NCI-H526 treated with DMSO at 0.1 percent for 48 hours (cell line): ENCODE measurements around the gene CUTA.

Experiments used
- DNase-seq: peaks from one replicate; lab custom pipeline; 2025; lab: John Stamatoyannopoulos, UW

Gene CUTA, protein sequence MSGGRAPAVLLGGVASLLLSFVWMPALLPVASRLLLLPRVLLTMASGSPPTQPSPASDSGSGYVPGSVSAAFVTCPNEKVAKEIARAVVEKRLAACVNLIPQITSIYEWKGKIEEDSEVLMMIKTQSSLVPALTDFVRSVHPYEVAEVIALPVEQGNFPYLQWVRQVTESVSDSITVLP

DNA sequence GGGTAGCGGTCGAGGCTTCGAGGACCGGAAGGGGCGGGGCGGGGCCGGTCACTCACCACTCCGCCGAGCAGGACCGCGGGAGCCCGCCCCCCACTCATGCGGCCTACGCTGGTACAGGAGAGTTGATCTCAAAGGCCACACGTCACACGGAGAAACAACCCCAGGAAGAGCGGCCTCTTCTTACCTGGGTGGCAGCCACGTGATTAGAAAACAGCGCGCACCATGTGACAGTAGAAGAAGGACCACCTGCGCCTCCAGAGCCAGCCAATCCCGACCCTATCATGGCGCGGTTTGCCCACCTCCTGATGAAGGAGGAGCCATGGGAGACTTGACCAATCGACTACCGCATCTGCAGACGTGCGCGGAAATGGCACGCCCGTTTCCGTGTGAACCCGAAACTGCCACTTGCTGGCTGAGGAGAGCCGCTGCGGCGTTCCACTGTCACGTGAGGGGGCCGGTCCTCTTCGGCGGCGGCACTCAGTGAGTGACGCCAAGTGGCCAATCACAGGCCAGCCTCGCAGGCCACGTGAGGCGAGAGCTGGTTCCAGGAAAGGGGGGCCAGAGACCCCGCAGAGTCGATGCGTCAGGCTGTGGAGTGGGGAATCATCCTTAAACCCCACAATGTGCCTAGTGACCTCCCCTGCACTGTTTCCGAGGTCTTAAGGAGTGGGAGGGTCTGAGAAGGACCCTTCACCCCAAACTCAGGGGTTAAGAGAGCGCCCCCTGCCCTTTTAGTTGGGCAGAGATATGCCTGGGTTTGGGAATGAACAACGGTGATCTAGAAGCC lies at the start of gene CUTA:
CUTA (minus strand) TSS at position 205 of the 787 bp plus-strand sequence; CDS start at position 98, 107 bp downstream.
- peak; percentile 98 for DNase-seq

DNA sequence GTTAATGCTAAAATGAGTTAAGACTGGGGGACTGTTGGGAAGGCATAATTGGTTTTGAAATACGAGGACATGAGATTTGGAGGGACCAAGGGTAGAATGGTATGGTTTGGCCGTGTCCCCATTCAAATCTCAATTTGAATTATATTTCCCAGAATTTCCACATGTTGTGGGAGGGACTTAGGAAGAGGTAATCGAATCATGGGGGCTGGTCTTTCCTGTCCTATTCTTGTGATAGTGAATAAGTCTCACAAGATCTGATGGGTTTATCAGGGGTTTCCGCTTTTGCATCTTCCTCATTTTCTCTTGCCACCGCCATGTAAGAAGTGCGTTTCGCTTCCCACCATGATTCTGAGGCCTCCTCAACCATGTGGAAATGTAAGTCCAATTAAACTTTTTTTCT lies 49.2 kb upstream of the CUTA start:
- no peak for DNase-seq

DNA sequence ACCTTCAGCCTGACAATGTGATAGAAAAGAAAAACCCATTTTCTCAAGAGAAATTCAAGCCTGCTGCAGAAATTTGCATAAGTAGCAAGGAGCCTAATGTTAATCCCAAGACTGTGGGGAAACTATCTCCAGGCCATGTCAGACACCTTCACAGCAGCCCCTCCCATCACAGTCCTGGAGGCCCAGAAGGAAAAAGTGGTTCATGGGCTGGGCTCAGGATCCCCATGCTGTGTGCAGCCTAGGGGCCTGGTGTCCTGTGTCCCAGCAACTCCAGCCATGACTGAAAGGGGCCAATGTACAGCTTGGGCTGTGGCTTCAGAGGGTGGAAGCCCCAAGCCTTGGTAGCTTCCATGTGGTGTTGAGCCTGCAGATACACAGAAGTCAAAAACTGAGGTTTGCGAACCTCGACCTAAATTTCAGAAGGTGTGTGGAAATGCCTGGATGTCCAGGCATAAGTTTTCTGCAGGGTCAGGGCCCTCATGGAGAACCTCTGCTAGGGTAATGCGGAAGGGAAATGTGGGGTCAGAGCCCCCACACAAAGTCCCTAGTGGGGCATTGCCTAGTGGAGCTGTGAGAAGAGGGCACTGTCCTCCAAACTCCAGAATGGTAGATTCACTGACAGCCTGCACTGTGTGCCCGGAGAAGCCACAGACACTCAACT lies 48.3 kb upstream of the CUTA start:
- DNase-seq, result no peak

DNA sequence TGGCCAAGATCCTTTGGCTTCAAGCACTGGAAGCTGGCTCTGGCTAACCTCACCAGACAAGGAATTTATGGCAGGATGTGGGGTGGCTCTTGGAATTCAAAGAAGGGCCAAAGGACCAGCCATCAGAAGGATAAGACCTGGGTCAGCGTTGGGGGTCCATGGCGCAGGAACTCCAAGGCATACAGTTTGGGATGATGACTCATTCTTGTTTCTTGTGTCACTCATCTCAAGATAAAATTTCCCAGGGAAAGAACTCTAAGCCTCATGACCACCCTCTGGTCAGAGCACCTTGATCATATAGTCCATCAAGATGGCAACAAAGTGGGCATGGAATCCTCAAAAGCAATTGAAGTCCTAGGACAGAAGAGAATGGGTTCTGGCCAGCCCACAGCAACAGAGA lies 41.3 kb upstream of the CUTA start:
- DNase-seq, result no peak

DNA sequence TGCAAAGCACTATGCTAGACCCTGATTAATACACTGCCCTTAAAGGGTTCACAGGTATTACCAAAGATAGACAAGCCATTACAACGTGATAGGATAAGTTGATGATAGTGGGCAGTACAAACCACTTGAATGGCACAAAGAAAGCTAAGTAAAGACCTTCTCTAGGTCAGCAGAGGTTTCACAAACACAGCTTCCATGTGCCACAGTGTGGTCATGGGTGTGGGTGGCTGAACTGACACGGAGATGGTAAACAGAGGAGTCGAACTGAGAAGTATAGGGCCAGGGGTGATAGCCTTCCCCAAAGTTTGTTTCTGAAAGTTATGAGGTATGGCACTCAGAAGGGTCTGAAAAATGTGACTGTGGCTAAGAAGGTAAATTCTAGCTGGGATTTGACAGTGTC lies 40.8 kb upstream of the CUTA start:
- DNase-seq, result no peak

DNA sequence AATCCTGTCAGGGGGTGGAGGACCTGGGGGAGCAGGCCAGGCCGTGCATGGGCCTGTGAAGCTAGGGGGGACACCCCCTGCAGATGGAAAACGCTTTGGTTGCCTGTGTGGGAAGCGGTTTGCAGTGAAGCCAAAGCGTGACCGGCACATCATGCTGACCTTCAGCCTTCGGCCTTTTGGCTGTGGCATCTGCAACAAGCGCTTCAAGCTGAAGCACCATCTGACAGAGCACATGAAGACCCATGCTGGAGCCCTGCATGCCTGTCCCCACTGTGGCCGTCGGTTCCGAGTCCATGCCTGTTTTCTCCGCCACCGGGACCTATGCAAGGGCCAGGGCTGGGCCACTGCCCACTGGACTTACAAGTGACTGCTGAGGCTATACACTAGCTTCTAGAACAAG lies 38.2 kb upstream of the CUTA start:
- DNase-seq, result no peak

DNA sequence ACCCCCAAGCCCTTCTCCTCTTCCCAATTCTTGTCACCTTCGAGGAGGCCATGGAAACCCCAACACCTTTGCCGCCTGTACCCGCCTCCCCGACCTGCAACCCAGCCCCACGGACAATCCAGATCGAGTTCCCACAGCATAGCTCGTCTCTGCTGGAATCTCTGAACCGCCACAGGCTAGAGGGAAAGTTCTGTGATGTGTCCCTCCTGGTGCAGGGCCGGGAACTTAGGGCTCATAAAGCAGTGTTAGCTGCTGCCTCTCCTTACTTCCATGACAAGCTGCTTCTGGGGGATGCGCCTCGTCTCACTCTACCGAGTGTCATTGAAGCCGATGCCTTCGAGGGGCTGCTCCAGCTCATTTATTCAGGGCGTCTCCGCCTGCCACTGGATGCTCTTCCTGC lies 37.1 kb upstream of the CUTA start:
- no peak for DNase-seq

DNA sequence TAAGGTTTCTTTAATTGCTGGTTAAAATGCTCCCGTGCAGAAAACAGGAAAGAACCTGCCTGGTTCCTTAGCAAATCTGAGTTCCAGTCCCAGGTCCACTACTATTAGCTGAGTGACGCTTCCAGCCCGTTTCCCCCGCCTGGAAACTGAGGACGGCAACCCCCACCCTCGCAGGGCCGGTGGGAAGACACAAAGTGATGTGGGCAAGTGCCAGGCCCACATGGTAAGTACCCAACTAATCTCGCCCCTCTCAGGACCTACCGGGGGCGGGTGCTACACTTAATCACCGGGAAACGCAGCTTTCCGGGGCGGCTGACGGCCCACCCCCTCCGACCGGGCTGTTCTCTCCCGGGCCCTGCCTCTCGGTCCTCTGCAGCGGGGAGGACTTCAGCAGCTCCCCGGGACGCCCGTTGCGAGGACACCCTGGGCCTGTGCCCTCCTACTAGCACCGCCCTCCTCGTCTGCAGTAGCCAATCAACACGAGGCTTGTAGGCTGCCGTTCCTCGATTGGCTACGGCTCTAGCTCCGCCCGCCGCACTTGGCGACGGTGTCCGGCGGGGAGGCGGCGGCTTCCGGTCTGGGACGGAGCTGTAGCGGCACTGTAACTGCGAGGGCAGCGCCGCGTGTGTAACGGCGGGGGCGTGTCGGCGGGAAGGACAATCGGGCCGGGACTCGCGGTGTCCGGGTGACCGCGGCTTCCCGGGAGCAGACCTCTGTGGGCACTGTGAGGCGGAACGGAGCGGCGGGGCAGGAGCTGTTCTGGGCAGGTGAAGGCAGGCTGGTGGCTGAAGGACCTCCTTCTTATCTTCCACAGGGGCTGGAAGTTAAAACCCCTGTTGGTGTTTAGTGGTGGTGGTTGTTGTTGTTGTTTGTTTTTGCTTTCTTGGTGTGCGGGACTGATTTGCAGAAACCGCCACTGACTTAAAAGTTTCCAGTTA lies 36.4 kb upstream of the CUTA start, which contains the start of gene ZBTB9:
ZBTB9 (plus strand) TSS at position 568 of the 938 bp plus-strand sequence. CDS start 525 bp downstream, outside the sequence.
- peak; percentile 92 for DNase-seq

DNA sequence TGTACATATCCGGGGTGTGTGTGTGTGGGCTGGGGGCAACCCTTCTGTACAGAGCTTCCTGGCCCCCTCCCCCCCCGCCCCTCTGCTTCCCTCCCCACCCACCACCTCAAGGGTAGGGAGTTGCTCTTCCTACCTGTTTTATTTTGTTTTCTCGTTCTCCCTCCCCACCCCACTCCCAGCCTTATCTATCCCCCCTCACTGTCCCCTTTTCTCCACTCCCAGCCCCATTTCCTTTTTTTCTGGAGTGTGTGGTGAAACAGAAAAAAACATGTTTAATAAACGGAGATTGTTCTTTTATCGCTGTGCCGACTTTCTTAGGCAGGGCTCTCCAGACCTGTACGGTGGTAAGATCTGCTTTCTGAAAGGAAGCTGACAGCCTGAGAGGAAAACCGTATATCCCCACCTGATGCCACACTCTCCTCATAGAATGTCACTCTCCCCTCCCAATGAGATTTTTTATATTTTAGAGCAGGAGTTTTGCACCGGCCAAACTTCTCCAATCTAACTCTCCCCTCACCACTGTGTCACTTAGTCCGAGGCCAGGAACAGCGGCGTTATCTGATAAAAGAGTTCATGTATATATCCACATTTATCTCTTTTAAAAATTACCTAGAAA lies 35.6 kb upstream of the CUTA start:
- no peak for DNase-seq

DNA sequence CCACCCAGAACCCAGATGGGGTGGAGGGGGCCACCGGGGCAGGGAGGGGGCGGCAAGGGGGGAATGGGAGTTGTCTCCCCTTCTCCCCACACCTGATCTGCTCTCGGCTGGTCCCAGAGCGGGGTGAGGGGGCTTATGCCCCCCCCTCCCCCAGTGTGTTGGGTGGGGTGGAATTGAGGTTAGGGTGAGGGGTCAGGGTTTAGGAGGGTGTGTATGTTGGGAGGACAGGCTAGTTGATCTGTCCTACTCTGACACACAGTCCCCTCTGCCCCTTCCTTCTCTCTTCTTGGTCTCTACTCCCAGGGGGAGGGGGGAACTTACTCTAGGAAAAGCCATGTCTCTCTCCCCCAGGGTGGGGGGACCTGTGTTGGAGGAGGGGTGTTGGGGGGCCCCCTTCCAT lies 34.6 kb upstream of the CUTA start:
- no peak for DNase-seq

DNA sequence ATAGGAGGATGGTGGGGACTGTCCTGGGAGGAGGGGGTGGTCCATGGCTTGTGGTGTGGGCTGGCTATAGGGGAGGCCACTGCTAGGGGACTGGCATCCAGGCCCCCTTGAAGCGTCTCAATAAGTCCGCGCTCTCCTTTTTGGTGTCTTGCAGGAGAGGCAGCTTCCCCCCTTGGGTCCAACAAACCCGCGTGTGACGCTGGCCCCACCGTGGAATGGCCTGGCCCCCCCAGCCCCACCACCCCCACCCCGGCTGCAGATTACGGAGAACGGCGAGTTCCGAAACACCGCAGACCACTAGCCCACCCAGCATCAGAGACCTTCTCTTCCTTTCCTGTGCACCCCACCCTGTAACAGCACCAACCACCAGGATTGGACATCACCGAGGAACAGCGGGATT lies 33.7 kb upstream of the CUTA start:
- DNase-seq, result no peak

DNA sequence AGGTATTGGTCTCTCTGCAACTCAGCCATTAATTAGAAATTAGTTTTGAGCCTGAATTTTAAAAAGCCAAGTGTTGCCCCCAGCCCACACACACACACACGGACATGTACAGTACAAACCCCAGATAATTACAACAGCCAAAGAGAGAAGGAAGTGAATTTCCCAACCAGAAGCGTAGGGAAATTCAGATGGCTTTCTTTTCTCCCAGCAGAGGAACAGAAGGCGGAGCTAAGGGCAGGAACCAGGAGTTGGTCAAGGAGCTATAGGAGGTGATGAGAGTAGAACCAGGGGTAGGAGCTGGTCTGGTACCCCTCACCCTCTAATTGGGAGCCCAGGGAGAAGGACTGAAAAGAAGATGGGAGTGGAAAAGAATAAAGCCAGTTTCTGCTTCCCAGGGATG lies 32.5 kb upstream of the CUTA start:
- no peak for DNase-seq

DNA sequence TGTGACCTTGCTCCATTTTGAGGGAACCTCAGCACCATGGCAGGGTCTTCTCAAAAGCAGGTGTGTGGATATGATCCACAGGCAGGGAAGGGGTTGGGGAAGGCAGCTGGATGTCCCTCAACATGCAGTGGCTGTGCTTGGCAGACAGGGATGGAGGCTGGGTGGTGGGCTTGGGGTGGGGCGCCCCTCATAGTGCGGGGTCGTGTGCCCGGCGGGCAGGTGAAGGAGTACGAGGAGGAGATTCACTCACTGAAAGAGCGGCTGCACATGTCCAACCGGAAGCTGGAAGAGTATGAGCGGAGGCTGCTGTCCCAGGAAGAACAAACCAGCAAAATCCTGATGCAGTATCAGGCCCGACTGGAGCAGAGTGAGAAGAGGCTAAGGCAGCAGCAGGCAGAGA lies 28.4 kb upstream of the CUTA start:
- no peak for DNase-seq

DNA sequence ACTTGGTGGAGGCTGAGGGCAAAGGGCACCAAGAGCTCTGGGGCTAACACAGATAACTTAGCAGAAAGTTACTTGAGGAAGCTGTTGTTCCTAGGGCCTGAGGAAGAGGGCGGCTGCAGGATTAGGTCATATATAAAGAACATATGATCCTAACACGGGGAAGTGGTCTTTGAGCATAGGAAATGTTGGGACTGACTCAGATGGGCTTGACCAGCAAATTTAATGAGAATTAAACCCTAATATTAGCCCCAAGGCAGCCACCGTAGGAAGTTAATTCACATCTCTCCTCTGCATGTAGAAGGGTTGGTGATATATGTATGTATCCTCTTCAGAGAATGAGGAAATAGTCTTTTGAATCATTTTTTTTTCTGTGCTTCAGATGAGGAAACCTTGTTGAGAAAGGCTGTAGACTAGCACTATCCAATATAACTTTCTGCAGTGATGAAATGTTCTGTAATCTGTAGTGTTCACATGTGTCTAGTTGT lies 27.3 kb upstream of the CUTA start:
- DNase-seq, result no peak

DNA sequence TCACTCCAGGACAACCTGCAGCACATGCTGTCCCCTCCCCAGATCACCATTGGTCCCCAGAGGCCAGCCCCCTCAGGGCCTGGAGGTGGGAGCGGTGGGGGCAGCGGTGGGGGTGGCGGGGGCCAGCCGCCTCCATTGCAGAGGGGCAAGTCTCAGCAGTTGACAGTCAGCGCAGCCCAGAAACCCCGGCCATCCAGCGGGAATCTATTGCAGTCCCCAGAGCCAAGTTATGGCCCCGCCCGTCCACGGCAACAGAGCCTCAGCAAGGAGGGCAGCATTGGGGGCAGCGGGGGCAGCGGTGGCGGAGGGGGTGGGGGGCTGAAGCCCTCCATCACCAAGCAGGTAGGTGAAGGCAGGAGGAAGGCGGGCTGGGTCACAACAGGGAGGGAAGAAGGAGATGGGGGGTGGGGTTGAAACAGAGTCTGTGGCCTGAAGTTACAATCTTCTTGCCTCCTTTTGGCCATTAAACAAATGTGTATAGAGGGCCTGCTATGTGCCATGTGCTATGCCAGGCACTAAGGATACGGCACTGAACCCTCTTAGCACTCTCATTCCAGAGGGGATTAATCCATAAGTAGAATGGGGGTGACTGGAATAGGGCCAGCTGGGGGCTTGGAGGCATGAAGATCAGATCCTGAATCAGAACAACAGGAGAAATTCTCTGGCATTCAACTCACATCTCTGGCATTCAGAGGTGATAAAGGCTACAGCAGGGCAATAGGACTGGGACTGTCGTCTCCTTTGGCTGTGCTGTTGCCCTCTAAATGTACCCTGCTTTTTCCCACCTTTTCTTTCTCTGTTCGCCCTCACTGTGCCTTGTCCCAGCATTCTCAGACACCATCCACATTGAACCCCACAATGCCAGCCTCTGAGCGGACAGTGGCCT lies 26.0 kb upstream of the CUTA start:
- no peak for DNase-seq

DNA sequence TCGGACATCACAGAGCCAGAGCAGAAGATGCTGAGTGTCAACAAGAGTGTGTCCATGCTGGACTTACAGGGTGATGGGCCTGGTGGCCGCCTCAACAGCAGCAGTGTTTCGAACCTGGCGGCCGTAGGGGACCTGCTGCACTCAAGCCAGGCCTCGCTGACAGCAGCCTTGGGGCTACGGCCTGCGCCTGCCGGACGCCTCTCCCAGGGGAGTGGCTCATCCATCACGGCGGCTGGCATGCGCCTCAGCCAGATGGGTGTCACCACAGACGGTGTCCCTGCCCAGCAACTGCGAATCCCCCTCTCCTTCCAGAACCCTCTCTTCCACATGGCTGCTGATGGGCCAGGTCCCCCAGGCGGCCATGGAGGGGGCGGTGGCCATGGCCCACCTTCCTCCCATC lies 25.1 kb upstream of the CUTA start:
- no peak for DNase-seq

DNA sequence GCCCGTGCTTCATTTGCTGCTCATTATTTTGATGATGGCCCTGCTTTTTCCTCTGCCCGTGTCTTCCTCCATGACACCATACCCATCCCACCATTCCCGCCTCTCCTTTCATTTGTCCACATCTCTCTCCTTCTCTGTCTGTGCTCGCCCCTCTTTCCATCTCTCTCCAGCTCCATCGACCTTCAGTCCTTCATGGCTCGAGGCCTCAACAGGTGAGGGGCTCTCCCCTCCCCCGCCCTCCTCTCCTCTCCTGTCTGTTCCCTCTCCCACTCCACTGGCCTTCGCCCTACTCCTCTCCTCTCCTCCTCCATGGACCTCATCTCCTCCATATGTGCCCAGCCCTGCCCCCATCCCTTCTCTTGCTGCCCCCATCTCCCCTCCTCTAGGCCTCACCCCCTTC lies 24.4 kb upstream of the CUTA start:
- no peak for DNase-seq

DNA sequence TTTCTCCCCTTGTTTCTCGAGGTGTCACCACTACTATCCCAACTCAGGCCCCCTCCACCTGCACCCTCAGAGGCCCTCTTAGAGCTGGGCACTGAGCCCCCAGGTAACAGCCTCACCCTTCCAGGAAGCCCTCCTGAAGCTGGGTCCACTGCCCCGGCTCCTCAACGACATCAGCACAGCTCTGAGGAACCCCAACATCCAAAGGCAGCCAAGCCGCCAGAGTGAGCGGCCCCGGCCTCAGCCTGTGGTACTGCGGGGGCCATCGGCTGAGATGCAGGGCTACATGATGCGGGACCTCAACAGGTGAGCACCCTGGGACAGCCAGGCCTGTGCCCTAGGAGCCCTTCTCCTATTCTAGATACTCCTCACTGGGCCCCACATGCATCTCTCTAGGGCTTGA lies 23.6 kb upstream of the CUTA start:
- DNase-seq, result no peak

DNA sequence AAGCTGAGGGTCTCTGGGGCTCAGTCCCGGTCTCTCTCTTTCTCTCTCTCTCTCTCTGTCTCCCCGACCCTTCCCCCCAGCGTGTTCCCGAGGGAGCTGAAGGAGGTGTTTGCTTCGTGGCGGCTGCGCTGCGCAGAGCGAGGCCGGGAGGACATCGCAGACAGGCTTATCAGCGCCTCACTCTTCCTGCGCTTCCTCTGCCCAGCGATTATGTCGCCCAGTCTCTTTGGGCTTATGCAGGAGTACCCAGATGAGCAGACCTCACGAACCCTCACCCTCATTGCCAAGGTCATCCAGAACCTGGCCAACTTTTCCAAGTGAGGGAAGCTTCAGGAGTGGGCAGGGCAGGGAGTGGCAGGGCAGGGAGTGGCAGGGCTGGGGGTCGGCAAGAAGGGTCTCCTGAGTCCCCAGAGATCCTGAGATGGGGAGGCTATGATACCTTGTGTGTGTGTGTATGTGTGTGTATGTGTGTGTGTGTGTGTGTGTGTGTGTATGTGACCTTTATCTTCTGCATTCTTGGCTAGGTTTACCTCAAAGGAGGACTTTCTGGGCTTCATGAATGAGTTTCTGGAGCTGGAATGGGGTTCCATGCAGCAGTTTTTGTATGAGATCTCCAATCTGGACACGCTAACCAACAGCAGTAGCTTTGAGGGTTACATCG lies 22.9 kb upstream of the CUTA start:
- no peak for DNase-seq
